ENCODE results near the gene TSGA10. TPM values are rescaled to one million over a fixed set of nuclear protein-coding genes. Genes with fewer than 3 reads are reported as not detected.

TSGA10 gene
- total and polyA plus RNA-seq, 2 donors from 2014 or later = 5.3 to 16.1 TPM

DNA sequence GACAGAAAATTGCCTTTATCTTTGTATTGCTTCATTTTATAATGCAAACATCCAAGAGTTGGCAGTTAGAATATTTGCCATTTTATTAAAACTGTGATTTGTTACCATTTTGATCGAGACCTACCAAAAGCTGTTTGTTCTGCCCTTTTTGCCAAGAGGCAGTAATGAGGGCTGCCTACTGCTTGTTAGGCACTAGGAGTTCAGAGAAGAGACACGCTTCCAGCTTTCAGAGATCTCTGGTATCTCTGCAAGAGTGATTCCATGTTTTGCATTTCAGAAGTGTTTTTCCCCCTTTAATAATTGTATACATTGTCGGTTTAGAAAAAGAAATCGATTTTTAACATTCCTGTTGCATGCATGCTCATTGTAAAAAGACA, 26.9 kb upstream of the TSGA10 start:
- H3K4me1 ChIP-seq (ENCODE audit: control insufficient read depth in 2 of 3, insufficient read depth in 2 of 3, low read depth in 1 of 3, low read length in 3 of 3) = peaks cover 0 to 19% (median 5%) of the 10 kb centered on the region in 3 donors
- TF ChIP-seq, protein P1, sequence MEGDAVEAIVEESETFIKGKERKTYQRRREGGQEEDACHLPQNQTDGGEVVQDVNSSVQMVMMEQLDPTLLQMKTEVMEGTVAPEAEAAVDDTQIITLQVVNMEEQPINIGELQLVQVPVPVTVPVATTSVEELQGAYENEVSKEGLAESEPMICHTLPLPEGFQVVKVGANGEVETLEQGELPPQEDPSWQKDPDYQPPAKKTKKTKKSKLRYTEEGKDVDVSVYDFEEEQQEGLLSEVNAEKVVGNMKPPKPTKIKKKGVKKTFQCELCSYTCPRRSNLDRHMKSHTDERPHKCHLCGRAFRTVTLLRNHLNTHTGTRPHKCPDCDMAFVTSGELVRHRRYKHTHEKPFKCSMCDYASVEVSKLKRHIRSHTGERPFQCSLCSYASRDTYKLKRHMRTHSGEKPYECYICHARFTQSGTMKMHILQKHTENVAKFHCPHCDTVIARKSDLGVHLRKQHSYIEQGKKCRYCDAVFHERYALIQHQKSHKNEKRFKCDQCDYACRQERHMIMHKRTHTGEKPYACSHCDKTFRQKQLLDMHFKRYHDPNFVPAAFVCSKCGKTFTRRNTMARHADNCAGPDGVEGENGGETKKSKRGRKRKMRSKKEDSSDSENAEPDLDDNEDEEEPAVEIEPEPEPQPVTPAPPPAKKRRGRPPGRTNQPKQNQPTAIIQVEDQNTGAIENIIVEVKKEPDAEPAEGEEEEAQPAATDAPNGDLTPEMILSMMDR (IDR thresholded peaks at IDR 0.05; ENCODE audit: borderline replicate concordance, extremely low read depth, insufficient read depth) = no peak
- no peaks in the 10 kb centered on the region for H3K27me3 ChIP-seq (ENCODE audit: control insufficient read depth, insufficient read depth, low read length)
- intact Hi-C loops (cut with DNase I) = no loop called here
- H3K9me3 ChIP-seq (ENCODE audit: control insufficient read depth in 2 of 3, insufficient read depth in 1 of 3, low read length in 3 of 3) = no peaks in the 10 kb centered on the region
- peak overlapping the region; percentile 65 to 97 (median 68) for H3K9ac ChIP-seq (ENCODE audit: low read length in 3 of 3)
- H3K27ac ChIP-seq (ENCODE audit: low read depth in 2 of 2, low read length in 2 of 2) = no peak overlapping the region
- DNase-seq (peak in 2 of 5 donors; percentile 6 to 34), FAIRE-seq (no peak)
- no peaks in the 10 kb centered on the region for H3K36me3 ChIP-seq (ENCODE audit: control insufficient read depth in 2 of 3, insufficient read depth in 3 of 3, low read length in 3 of 3)
- peak overlapping the region; percentile 88 to 99 (median 90) for H3K4me3 ChIP-seq (ENCODE audit: low read length in 3 of 3)

DNA sequence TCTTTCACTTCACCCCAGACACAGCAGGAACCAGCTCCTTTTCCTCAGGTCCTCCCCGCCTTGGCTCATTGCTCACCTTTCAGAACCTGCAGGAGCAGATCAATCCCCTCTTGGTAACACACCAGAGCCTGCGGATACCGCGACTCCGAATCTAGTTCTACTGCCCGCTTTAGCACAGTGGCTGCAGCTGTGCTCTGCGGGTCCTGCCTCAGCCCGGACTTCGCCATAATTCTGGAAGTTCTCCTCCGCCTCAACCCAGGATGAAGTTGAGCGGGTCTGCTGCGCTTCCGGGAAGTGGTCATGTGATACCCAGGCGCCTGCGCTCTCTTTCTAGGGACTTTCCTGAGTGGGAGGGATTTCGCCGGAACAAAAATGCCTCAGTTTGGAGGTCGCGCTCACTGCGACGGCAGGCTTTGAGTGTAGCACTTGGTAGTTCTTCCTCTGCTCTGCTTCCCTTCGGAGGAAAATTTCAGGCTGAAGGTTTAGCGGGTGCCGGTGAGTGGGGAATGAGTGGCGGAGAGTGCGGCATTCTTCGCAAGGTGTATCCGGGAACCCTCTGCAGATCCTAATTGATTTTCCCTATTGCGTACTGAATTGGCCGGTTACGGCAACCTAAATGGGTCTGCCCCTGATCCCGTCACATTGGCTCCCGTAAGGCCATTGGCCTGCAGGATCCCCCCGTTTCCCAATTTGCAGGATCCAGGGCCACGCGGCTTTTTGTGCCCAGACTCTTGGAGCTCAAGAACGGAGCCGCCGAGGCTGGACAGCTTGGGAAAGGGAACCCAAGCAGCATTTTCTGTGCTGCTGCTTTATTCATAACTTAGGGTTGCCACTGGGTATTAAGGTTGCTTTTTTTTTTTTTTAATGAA, 26.2 kb upstream of the TSGA10 start, which contains the start of the genes MITD1 and MRPL30:
TSS of gene MITD1 (minus strand) at position 304 of the 869 bp plus-strand sequence. CDS start at position 227, 77 bp downstream.
TSS of gene MRPL30 (plus strand) at position 430 of the 869 bp plus-strand sequence. CDS start 5,020 bp downstream, outside the sequence.
- H3K4me3 ChIP-seq (ENCODE audit: low read length in 3 of 3) = peak within 1 kb of the TSS; percentile 88 to 99 (median 90)
- FAIRE-seq (peak; percentile 39), DNase-seq (peak; percentile 95 to 99 (median 96))
- H3K27me3 ChIP-seq (ENCODE audit: control insufficient read depth, insufficient read depth, low read length) = no peaks in the 10 kb centered on the region
- intact Hi-C loops (cut with DNase I) = no loop called here
- H3K9ac ChIP-seq (ENCODE audit: low read length in 3 of 3) = peak within 1 kb of the TSS; percentile 65 to 97 (median 68)
- no peaks in the 10 kb centered on the region for H3K36me3 ChIP-seq (ENCODE audit: control insufficient read depth in 2 of 3, insufficient read depth in 3 of 3, low read length in 3 of 3)
- TF ChIP-seq, protein P1 (IDR thresholded peaks at IDR 0.05; ENCODE audit: borderline replicate concordance, extremely low read depth, insufficient read depth) = peak; percentile 3
- H3K4me1 ChIP-seq (ENCODE audit: control insufficient read depth in 2 of 3, insufficient read depth in 2 of 3, low read depth in 1 of 3, low read length in 3 of 3) = peaks cover 0 to 19% (median 5%) of the 10 kb centered on the region in 3 donors
- H3K27ac ChIP-seq (ENCODE audit: low read depth in 2 of 2, low read length in 2 of 2) = peak within 1 kb of the TSS; percentile 35 to 76
- no peaks in the 10 kb centered on the region for H3K9me3 ChIP-seq (ENCODE audit: control insufficient read depth in 2 of 3, insufficient read depth in 1 of 3, low read length in 3 of 3)

DNA sequence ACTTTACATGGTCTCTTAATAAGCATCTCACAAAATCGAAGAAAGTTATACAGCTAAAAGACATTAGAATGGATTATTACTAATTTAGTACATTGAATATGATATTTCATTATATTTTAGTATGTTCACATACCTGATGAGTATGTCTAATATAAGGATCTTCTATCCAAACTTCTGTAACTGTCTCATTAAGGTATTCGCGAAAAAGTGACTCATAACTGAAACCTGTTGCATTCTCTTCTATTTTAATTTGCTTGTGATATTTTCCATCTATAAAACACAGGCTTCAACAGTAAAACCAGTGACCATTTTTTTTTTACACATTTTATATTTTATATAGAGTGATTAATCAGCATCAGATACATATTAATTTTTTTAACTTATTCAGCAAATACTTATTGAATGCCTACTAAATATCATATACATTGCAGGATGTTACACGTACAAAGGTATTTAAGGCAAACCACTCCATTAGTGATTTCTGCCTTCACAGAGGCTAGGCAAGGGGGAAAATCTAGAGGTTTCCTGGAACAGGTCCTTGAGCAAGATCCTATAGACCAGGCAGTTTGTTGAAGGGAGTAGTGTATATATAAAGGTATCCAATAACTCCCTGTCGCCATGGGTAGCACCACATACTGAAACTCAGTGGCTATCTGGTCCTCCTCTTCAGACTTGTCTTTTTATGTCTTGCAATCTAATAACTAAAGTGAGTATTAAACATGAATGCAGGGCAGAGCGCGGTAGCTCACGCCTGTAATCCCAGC, 16.8 kb upstream of the TSGA10 start:
- H3K4me3 ChIP-seq (ENCODE audit: low read length in 3 of 3) = no peak overlapping the region
- no peak overlapping the region for H3K27ac ChIP-seq (ENCODE audit: low read depth in 2 of 2, low read length in 2 of 2)
- DNase-seq = no peak
- H3K4me1 ChIP-seq (ENCODE audit: control insufficient read depth in 2 of 3, insufficient read depth in 2 of 3, low read depth in 1 of 3, low read length in 3 of 3) = no peaks in the 10 kb centered on the region
- H3K27me3 ChIP-seq (ENCODE audit: control insufficient read depth, insufficient read depth, low read length) = no peaks in the 10 kb centered on the region
- no peaks in the 10 kb centered on the region for H3K9me3 ChIP-seq (ENCODE audit: control insufficient read depth in 2 of 3, insufficient read depth in 1 of 3, low read length in 3 of 3)
- no peak for FAIRE-seq
- intact Hi-C loops (cut with DNase I) = no loop called here
- peaks cover 0 to 18% (median 10%) of the 10 kb centered on the region in 3 donors for H3K36me3 ChIP-seq (ENCODE audit: control insufficient read depth in 2 of 3, insufficient read depth in 3 of 3, low read length in 3 of 3)
- no peak overlapping the region for H3K9ac ChIP-seq (ENCODE audit: low read length in 3 of 3)
- TF ChIP-seq, protein P1 (IDR thresholded peaks at IDR 0.05; ENCODE audit: borderline replicate concordance, extremely low read depth, insufficient read depth) = no peak

Data from kidney (tissue), 14 donors.